Ecto neural progenitor cell (in vitro differentiated cells): ENCODE data around the gene MRPL10.
A peak's percentile ranks its signal among the peaks of the same experiment; 100 is the strongest.

Experiments used
- DNase-seq: peaks from one replicate; pipeline ENCODE4 v3.0.0-alpha.2; 2018; ENCODE audit warnings: low spot score

MRPL10 gene

GRCh38 chr17:47831003-47831933 lies at the start of gene MRPL10, which contains the start of gene LRRC46:
MRPL10 (minus strand) TSS chr17:47831541; CDS start chr17:47831511, 30 bp downstream.
LRRC46 (plus strand) TSS chr17:47831670; CDS start chr17:47831990, 320 bp downstream.
- peak; percentile 98 for DNase-seq

- no peak for DNase-seq
These were observed 48.6 kb upstream of the MRPL10 start for GRCh38 chr17:47879776-47880454.

- DNase-seq = no peak
These were observed 47.8 kb upstream of the MRPL10 start for GRCh38 chr17:47879028-47879585.

GRCh38 chr17:47878203-47879027 lies 47.1 kb upstream of the MRPL10 start:
- DNase-seq = no peak

- DNase-seq = no peak
These were observed 46.2 kb upstream of the MRPL10 start for GRCh38 chr17:47877368-47878034.

- no peak for DNase-seq
These were observed 44.0 kb upstream of the MRPL10 start for GRCh38 chr17:47875011-47875985.

- DNase-seq = no peak
These were observed 42.1 kb upstream of the MRPL10 start for GRCh38 chr17:47873200-47874090.

GRCh38 chr17:47872651-47873161 lies 41.4 kb upstream of the MRPL10 start:
- peak; percentile 66 for DNase-seq

- peak; percentile 77 for DNase-seq
These were observed 40.8 kb upstream of the MRPL10 start for GRCh38 chr17:47872019-47872650.

GRCh38 chr17:47871048-47871447 lies 39.7 kb upstream of the MRPL10 start:
- DNase-seq = no peak

- DNase-seq = no peak
These were observed 38.7 kb upstream of the MRPL10 start for GRCh38 chr17:47870056-47870455.

- no peak for DNase-seq
These were observed 37.8 kb upstream of the MRPL10 start for GRCh38 chr17:47869114-47869513.

GRCh38 chr17:47867813-47868533 lies 36.6 kb upstream of the MRPL10 start:
- DNase-seq = no peak

GRCh38 chr17:47866941-47867340 lies 35.6 kb upstream of the MRPL10 start:
- no peak for DNase-seq

GRCh38 chr17:47864791-47865216 lies 33.5 kb upstream of the MRPL10 start:
- no peak for DNase-seq

- DNase-seq = no peak
These were observed 31.5 kb upstream of the MRPL10 start for GRCh38 chr17:47862621-47863440.

GRCh38 chr17:47860386-47860785 lies 29.0 kb upstream of the MRPL10 start:
- no peak for DNase-seq
